ENCODE data around the gene DPY19L1. TPM values are rescaled to one million over a fixed set of nuclear protein-coding genes. Genes with fewer than 3 reads are reported as not detected.
"Not testable (repeated sequence)": the region's sequence is repeated elsewhere in the genome, so short reads cannot be mapped to it uniquely, and the experiment has no call there.

The DPY19L1 gene

GRCh38 chr7:34883855-34884254, 153.4 kb downstream of the DPY19L1 start:
- not testable (repeated sequence) for H3K4me1 ChIP-seq (ENCODE audit: control insufficient read depth in 2 of 2, insufficient read depth in 1 of 2, low read depth in 1 of 2, low read length in 2 of 2); H2BK120ac ChIP-seq (ENCODE audit: low read depth, low read length); H3K4ac ChIP-seq (ENCODE audit: low read length); H2AK5ac ChIP-seq (ENCODE audit: low read depth, low read length); H4K91ac ChIP-seq (ENCODE audit: low read depth, low read length, poor library complexity); H3K36me3 ChIP-seq (replicated peaks in 1 of 2; ENCODE audit: control insufficient read depth in 2 of 2, insufficient read depth in 2 of 2, low read length in 2 of 2); H3K27ac ChIP-seq (replicated peaks; ENCODE audit: low read length); H2AFZ ChIP-seq (ENCODE audit: low read length); DNase-seq (ENCODE audit: low spot score); H3K9me3 ChIP-seq (replicated peaks in 1 of 2; ENCODE audit: control insufficient read depth in 2 of 2, insufficient read depth in 1 of 2, low read depth in 1 of 2, low read length in 2 of 2); H3K18ac ChIP-seq (ENCODE audit: low read length); H3K4me3 ChIP-seq (ENCODE audit: low read length in 2 of 2); H2BK5ac ChIP-seq (ENCODE audit: low read length); H2BK15ac ChIP-seq (ENCODE audit: low read length); H3K14ac ChIP-seq (ENCODE audit: low read length); H3K9ac ChIP-seq (ENCODE audit: low read depth, low read length, poor library complexity); H3K27me3 ChIP-seq (ENCODE audit: control insufficient read depth in 3 of 3, insufficient read depth in 3 of 3, low read depth in 1 of 3, low read length in 3 of 3); H3K4me2 ChIP-seq (ENCODE audit: insufficient read depth, low read length, poor library complexity, severe bottlenecking); H3K23ac ChIP-seq (ENCODE audit: low read depth, low read length, poor library complexity); H4K8ac ChIP-seq (ENCODE audit: low read depth, low read length); H2BK12ac ChIP-seq (ENCODE audit: low read length); H3K79me1 ChIP-seq (ENCODE audit: low read depth, low read length)
- no CpG with 5 or more reads among the region's 1 CpG for WGBS, 2 donors (ENCODE audit: extremely low coverage in 2 of 2, insufficient read length in 2 of 2, insufficient replicate concordance in 1 of 2)

GRCh38 chr7:34879871-34880270, 157.4 kb downstream of the DPY19L1 start:
- WGBS, 2 donors (ENCODE audit: extremely low coverage in 2 of 2, insufficient read length in 2 of 2, insufficient replicate concordance in 1 of 2) = no CpG with 5 or more reads among the region's 2 CpGs
- Histone ChIP-seq H3K9ac (ENCODE audit: low read depth, low read length, poor library complexity) (no peak overlapping the region), H2BK120ac (ENCODE audit: low read depth, low read length) (no peak overlapping the region)

GRCh38 chr7:34878944-34879735, 158.1 kb downstream of the DPY19L1 start:
- H3K36me3 ChIP-seq (replicated peaks in 1 of 2; ENCODE audit: control insufficient read depth in 2 of 2, insufficient read depth in 2 of 2, low read length in 2 of 2); H3K18ac ChIP-seq (ENCODE audit: low read length); H2BK5ac ChIP-seq (ENCODE audit: low read length): not testable (repeated sequence)

More at GRCh38 chr7:34879871-34880270, 157.4 kb downstream of the DPY19L1 start:
- Histone ChIP-seq H3K9me3 (replicated peaks in 1 of 2; ENCODE audit: control insufficient read depth in 2 of 2, insufficient read depth in 1 of 2, low read depth in 1 of 2, low read length in 2 of 2) (peaks cover 0 to 5% of the 10 kb centered on the region in 2 donors), H3K27me3 (ENCODE audit: control insufficient read depth in 3 of 3, insufficient read depth in 3 of 3, low read depth in 1 of 3, low read length in 3 of 3) (no peaks in the 10 kb centered on the region), H2AFZ (ENCODE audit: low read length) (no peak overlapping the region), H3K4me1 (ENCODE audit: control insufficient read depth in 2 of 2, insufficient read depth in 1 of 2, low read depth in 1 of 2, low read length in 2 of 2) (peaks cover 0 to 2% of the 10 kb centered on the region in 2 donors), H2BK5ac (ENCODE audit: low read length) (no peak overlapping the region), H2AK5ac (ENCODE audit: low read depth, low read length) (no peak overlapping the region), H3K18ac (ENCODE audit: low read length) (no peak overlapping the region), H3K4me3 (ENCODE audit: low read length in 2 of 2) (no peak overlapping the region), H4K8ac (ENCODE audit: low read depth, low read length) (no peak overlapping the region), H3K79me1 (ENCODE audit: low read depth, low read length) (no peaks in the 10 kb centered on the region), H2BK12ac (ENCODE audit: low read length) (no peak overlapping the region), H3K4ac (ENCODE audit: low read length) (no peak overlapping the region), H2BK15ac (ENCODE audit: low read length) (no peak overlapping the region), H4K91ac (ENCODE audit: low read depth, low read length, poor library complexity) (no peak overlapping the region), H3K36me3 (replicated peaks in 1 of 2; ENCODE audit: control insufficient read depth in 2 of 2, insufficient read depth in 2 of 2, low read length in 2 of 2) (no peaks in the 10 kb centered on the region), H3K27ac (replicated peaks; ENCODE audit: low read length) (no peak overlapping the region), H3K14ac (ENCODE audit: low read length) (no peak overlapping the region), H3K4me2 (ENCODE audit: insufficient read depth, low read length, poor library complexity, severe bottlenecking) (no peak overlapping the region), H3K23ac (ENCODE audit: low read depth, low read length, poor library complexity) (no peak overlapping the region)
- no peak for DNase-seq (ENCODE audit: low spot score)

More at GRCh38 chr7:34878944-34879735, 158.1 kb downstream of the DPY19L1 start:
- H2AFZ ChIP-seq (ENCODE audit: low read length); H2BK120ac ChIP-seq (ENCODE audit: low read depth, low read length); H3K4me1 ChIP-seq (ENCODE audit: control insufficient read depth in 2 of 2, insufficient read depth in 1 of 2, low read depth in 1 of 2, low read length in 2 of 2); H3K4ac ChIP-seq (ENCODE audit: low read length); H3K27ac ChIP-seq (replicated peaks; ENCODE audit: low read length); H4K91ac ChIP-seq (ENCODE audit: low read depth, low read length, poor library complexity); H2BK15ac ChIP-seq (ENCODE audit: low read length); H3K4me2 ChIP-seq (ENCODE audit: insufficient read depth, low read length, poor library complexity, severe bottlenecking); H3K27me3 ChIP-seq (ENCODE audit: control insufficient read depth in 3 of 3, insufficient read depth in 3 of 3, low read depth in 1 of 3, low read length in 3 of 3); H3K9me3 ChIP-seq (replicated peaks in 1 of 2; ENCODE audit: control insufficient read depth in 2 of 2, insufficient read depth in 1 of 2, low read depth in 1 of 2, low read length in 2 of 2); H3K23ac ChIP-seq (ENCODE audit: low read depth, low read length, poor library complexity); H3K79me1 ChIP-seq (ENCODE audit: low read depth, low read length); H2AK5ac ChIP-seq (ENCODE audit: low read depth, low read length); H3K9ac ChIP-seq (ENCODE audit: low read depth, low read length, poor library complexity); H4K8ac ChIP-seq (ENCODE audit: low read depth, low read length); H3K4me3 ChIP-seq (ENCODE audit: low read length in 2 of 2); H2BK12ac ChIP-seq (ENCODE audit: low read length); DNase-seq (ENCODE audit: low spot score); H3K14ac ChIP-seq (ENCODE audit: low read length): not testable (repeated sequence)
- no CpG with 5 or more reads among the region's 8 CpGs for WGBS, 2 donors (ENCODE audit: extremely low coverage in 2 of 2, insufficient read length in 2 of 2, insufficient replicate concordance in 1 of 2)

Small RNA genes within 50 kb of the gene (small RNA-seq; reads per million reads assigned to genes)
- 9.1 reads per million, percentile 52 among the genes with 10 or more reads in this experiment for gene MIR548N (ENCODE audit: insufficient read depth)
- gene RF00322 (ENCODE audit: insufficient read depth) = not detected
